ENCODE data around the gene SPEM2. TPM values are rescaled to one million over a fixed set of nuclear protein-coding genes. Genes with fewer than 3 reads are reported as not detected.

Gene SPEM2
- total and polyA plus RNA-seq, 7 donors, result 0.03 TPM; not detected in 6

DNA sequence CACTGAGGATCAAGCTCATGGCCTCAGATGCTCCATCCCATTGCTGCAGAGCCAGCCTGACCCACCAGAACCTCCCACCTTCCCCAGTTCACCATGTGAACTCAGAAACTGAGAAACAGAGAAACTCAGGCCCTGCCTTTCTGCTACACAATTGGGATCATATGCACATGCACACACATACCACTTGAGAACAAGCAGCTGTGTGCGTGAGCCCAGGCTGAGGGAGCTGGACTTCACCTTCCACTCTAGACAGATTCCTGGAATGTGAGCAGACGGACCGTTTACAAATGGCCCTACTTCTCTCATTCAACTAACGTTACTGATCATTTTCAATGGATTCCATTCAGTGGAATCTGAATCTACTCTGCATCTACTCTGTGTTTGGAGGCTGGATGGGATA lies 1.7 kb upstream of the SPEM2 start:
- intact Hi-C loops (cut with DNase I), result no loop called here
- Histone ChIP-seq H3K4me1 (no peaks in the 10 kb centered on the region), H3K9me3 (no peaks in the 10 kb centered on the region), H3K27ac (no peak overlapping the region), H3K36me3 (ENCODE audit: insufficient read depth in 1 of 2, low read depth in 1 of 2) (no peaks in the 10 kb centered on the region), H3K27me3 (ENCODE audit: insufficient read depth in 3 of 3, low read length in 2 of 3) (no peaks in the 10 kb centered on the region), H3K4me3 (no peak overlapping the region)
- DNase-seq (no peak), ATAC-seq (no peak)
- 61 to 66% (median 63%) methylated on average over 4 of the region's 4 CpGs for WGBS, 3 donors
- TF ChIP-seq, protein P1, sequence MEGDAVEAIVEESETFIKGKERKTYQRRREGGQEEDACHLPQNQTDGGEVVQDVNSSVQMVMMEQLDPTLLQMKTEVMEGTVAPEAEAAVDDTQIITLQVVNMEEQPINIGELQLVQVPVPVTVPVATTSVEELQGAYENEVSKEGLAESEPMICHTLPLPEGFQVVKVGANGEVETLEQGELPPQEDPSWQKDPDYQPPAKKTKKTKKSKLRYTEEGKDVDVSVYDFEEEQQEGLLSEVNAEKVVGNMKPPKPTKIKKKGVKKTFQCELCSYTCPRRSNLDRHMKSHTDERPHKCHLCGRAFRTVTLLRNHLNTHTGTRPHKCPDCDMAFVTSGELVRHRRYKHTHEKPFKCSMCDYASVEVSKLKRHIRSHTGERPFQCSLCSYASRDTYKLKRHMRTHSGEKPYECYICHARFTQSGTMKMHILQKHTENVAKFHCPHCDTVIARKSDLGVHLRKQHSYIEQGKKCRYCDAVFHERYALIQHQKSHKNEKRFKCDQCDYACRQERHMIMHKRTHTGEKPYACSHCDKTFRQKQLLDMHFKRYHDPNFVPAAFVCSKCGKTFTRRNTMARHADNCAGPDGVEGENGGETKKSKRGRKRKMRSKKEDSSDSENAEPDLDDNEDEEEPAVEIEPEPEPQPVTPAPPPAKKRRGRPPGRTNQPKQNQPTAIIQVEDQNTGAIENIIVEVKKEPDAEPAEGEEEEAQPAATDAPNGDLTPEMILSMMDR (IDR thresholded peaks at IDR 0.05), result no peak

DNA sequence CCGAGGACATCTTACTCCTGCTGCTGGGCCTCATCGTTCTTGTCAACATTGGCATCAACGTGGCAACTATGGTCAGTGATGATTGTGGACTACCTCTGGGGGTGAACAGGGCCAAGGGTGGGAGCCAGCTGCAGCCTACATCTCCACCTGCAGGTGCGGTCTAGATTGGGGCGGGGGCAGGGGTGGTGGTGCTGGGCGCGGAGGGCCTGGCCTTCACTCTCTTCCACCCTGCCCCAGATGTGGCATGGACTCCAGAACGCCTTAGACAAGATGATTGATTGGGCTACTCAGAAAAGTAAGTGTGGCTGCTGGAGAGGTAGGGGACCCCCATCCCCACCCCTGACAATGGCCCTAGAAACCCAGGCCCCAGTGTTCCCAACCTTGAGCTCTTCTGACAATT lies 340 bp downstream of the SPEM2 start:
- Histone ChIP-seq H3K9me3 (no peaks in the 10 kb centered on the region), H3K4me3 (no peak overlapping the region), H3K4me1 (no peaks in the 10 kb centered on the region), H3K36me3 (ENCODE audit: insufficient read depth in 1 of 2, low read depth in 1 of 2) (no peaks in the 10 kb centered on the region), H3K27ac (no peak overlapping the region), H3K27me3 (ENCODE audit: insufficient read depth in 3 of 3, low read length in 2 of 3) (no peaks in the 10 kb centered on the region)
- ATAC-seq (no peak), DNase-seq (no peak)
- intact Hi-C loops (cut with DNase I), result no loop called here
- TF ChIP-seq, protein P1 (IDR thresholded peaks at IDR 0.05), result no peak
- WGBS, 3 donors, result 84 to 91% (median 88%) methylated on average over 8 of the region's 8 CpGs

DNA sequence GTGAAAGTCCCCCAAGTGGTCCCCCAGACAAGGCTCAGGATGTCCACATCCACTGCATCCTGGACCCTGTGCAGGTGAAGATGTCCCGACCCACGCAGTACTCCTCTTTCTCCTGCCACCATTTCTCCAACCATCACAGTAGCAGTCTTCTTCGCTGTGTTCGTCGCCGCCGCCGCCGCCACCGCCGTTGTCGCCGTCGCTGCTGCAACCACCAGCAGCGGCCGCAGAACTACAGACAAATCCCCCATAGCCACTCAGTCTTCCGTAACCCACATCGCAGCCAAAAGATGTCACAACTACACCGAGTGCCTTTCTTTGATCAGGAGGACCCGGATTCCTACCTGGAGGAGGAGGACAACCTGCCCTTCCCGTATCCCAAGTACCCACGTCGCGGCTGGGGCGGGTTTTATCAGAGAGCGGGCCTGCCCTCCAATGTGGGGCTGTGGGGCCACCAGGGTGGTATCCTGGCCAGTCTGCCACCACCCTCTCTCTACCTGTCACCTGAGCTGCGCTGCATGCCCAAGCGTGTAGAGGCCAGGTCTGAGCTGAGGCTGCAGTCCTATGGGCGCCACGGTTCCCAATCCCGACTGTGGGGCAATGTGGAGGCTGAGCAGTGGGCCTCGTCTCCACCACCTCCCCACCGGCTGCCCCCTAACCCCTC lies 917 bp downstream of the SPEM2 start:
- H3K4me1 ChIP-seq, result no peaks in the 10 kb centered on the region
- no peak overlapping the region for H3K27ac ChIP-seq
- H3K36me3 ChIP-seq (ENCODE audit: insufficient read depth in 1 of 2, low read depth in 1 of 2), result no peaks in the 10 kb centered on the region
- WGBS, 3 donors, result 92 to 94% (median 93%) methylated on average over 33 of the region's 33 CpGs
- H3K27me3 ChIP-seq (ENCODE audit: insufficient read depth in 3 of 3, low read length in 2 of 3), result no peaks in the 10 kb centered on the region
- no peaks in the 10 kb centered on the region for H3K9me3 ChIP-seq
- intact Hi-C loops (cut with DNase I), result no loop called here
- H3K4me3 ChIP-seq, result no peak overlapping the region
- DNase-seq, result no peak
- TF ChIP-seq, protein P1 (IDR thresholded peaks at IDR 0.05), result no peak
- no peak for ATAC-seq

DNA sequence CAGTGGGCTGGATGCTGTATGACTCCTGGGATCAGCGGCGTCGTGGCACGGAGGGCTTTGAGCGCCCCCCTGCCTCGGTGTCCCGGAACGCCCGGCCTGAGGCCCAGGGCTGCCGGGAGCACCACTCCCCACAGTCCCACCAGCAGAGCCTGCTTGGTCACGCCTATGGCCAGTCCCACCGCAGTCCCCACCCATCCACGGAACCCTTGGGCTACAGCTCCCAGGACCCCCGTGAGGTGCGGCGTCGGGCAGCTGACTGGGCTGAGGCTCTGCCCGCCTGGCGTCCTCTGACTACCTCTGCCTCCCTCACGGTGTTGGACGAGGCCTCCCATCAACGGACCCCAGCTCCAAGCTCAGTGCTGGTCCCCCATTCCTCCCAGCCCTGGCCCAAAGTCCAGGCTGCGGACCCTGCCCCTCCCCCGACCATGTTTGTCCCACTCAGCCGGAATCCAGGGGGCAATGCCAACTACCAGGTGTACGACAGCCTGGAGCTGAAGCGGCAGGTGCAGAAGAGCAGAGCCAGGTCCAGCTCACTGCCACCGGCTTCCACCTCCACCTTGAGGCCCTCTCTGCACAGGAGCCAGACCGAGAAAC lies 1.6 kb downstream of the SPEM2 start:
- TF ChIP-seq, protein P1 (IDR thresholded peaks at IDR 0.05), result no peak
- Histone ChIP-seq H3K4me3 (no peak overlapping the region), H3K9me3 (no peaks in the 10 kb centered on the region), H3K27me3 (ENCODE audit: insufficient read depth in 3 of 3, low read length in 2 of 3) (no peaks in the 10 kb centered on the region), H3K4me1 (no peaks in the 10 kb centered on the region), H3K27ac (no peak overlapping the region), H3K36me3 (ENCODE audit: insufficient read depth in 1 of 2, low read depth in 1 of 2) (no peaks in the 10 kb centered on the region)
- intact Hi-C loops (cut with DNase I), result no loop called here
- no peak for ATAC-seq
- 88 to 92% (median 88%) methylated on average over 28 to 29 of the region's 29 CpGs for WGBS, 3 donors
- no peak for DNase-seq

DNA sequence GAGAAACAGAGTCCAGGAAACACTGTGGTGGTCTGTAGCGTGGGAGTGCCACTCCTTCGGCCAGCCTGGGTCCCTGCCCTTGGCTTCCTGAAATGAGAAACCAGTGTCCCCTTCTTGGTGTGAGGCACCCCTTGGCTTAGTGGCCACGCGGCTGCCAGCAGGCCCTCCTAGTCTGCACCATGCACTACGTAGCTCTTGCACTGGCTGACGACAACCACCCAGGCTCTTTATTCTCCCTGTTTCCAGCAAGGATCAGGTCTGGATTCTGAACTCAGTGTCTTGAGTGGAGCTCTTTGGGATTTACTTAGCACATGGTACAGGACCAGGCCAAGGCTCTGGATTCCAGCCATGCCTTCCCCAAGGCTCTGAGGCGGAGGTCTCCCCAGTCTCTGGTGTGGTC lies 2.1 kb downstream of the SPEM2 start:
- no peaks in the 10 kb centered on the region for H3K9me3 ChIP-seq
- 89 to 93% (median 89%) methylated on average over 5 to 7 of the region's 7 CpGs for WGBS, 3 donors

More for the DNA sequence above, 2.1 kb downstream of the SPEM2 start:
- intact Hi-C loops (cut with DNase I), result no loop called here
- no peak overlapping the region for H3K4me3 ChIP-seq
- ATAC-seq (no peak), DNase-seq (no peak)
- no peaks in the 10 kb centered on the region for H3K4me1 ChIP-seq
- H3K27ac ChIP-seq, result no peak overlapping the region
- no peaks in the 10 kb centered on the region for H3K27me3 ChIP-seq (ENCODE audit: insufficient read depth in 3 of 3, low read length in 2 of 3)
- TF ChIP-seq, protein P1 (IDR thresholded peaks at IDR 0.05), result no peak
- H3K36me3 ChIP-seq (ENCODE audit: insufficient read depth in 1 of 2, low read depth in 1 of 2), result no peaks in the 10 kb centered on the region
